ENCODE results near the gene TCL1A.

TCL1A gene

GRCh38 chr14:95663226-95663797 lies 50.6 kb downstream of the TCL1A start:
- Histone ChIP-seq H3K27ac (replicated peaks) (no peak overlapping the region), H3K4me3 (replicated peaks; ENCODE audit: insufficient read depth, low read length) (no peak overlapping the region), H3K27me3 (ENCODE audit: insufficient read depth, poor library complexity, severe bottlenecking) (peaks cover 3% of the 10 kb centered on the region)
- TF ChIP-seq, protein P1, sequence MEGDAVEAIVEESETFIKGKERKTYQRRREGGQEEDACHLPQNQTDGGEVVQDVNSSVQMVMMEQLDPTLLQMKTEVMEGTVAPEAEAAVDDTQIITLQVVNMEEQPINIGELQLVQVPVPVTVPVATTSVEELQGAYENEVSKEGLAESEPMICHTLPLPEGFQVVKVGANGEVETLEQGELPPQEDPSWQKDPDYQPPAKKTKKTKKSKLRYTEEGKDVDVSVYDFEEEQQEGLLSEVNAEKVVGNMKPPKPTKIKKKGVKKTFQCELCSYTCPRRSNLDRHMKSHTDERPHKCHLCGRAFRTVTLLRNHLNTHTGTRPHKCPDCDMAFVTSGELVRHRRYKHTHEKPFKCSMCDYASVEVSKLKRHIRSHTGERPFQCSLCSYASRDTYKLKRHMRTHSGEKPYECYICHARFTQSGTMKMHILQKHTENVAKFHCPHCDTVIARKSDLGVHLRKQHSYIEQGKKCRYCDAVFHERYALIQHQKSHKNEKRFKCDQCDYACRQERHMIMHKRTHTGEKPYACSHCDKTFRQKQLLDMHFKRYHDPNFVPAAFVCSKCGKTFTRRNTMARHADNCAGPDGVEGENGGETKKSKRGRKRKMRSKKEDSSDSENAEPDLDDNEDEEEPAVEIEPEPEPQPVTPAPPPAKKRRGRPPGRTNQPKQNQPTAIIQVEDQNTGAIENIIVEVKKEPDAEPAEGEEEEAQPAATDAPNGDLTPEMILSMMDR (IDR thresholded peaks at IDR 0.05; ENCODE audit: insufficient read depth, low read length), result no peak
- TF ChIP-seq POLR2AphosphoS5 (IDR thresholded peaks at IDR 0.05; ENCODE audit: low read depth) (no peak), GABPA (IDR thresholded peaks at IDR 0.05; ENCODE audit: low read depth) (no peak), SPI1 (IDR thresholded peaks at IDR 0.05; ENCODE audit: borderline replicate concordance, low read depth) (no peak)
- no peak for DNase-seq (ENCODE audit: low read depth in 1 of 2, low spot score in 1 of 2)

GRCh38 chr14:95662376-95663186 lies 51.3 kb downstream of the TCL1A start:
- no peak overlapping the region for H3K4me3 ChIP-seq (replicated peaks; ENCODE audit: insufficient read depth, low read length)
- peaks cover 3% of the 10 kb centered on the region for H3K27me3 ChIP-seq (ENCODE audit: insufficient read depth, poor library complexity, severe bottlenecking)
- no peak for TF ChIP-seq GABPA (IDR thresholded peaks at IDR 0.05; ENCODE audit: low read depth)
- TF ChIP-seq SPI1 (IDR thresholded peaks at IDR 0.05; ENCODE audit: borderline replicate concordance, low read depth), result no peak
- TF ChIP-seq, protein P1 (IDR thresholded peaks at IDR 0.05; ENCODE audit: insufficient read depth, low read length), result no peak
- no peak for TF ChIP-seq POLR2AphosphoS5 (IDR thresholded peaks at IDR 0.05; ENCODE audit: low read depth)
- no peak for TF ChIP-seq REST (IDR thresholded peaks at IDR 0.05; ENCODE audit: insufficient replicate concordance, low read depth)
- no peak for DNase-seq (ENCODE audit: low read depth in 1 of 2, low spot score in 1 of 2)
- no peak overlapping the region for H3K27ac ChIP-seq (replicated peaks)

DNA sequence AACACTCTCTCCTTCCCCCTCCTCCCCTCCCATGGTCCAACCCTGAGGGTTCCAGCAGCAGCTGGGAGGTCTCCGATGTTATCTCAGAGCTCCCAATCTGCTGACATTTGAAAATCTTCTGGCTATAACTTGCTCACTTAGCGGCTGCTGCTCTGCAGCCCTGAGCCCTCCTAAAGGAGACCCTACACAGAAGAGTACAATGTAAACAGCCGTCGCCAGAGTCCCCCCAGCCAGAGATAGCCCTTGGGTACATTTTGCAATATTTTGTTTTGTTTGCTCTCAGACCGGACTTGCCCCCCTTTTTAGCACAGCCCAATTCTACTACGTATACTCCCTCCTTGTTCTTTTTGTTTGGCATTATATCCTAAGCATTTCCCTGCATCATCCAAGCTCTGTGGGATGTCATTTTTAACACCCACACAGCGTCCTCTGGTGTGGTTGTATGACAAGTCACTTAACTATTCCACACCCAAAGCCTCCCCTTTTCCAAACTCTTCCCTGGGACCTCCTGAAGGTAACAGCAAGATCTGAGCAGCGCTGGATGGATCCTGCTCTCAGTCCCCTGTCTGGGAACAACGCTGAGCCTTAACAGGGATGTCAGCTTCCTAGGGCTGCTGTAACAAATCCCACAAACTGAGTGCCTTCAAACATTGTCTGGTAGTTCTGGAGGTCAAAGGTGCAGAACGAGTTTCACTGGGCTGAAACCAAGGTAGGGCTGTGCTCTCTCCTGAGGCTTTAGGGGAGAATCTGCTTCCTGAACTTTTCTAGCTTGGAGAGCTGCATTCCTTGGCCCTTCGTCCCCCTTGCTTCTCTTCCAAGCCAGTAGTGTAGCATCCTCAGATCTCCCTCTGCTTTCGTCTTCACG lies 53.0 kb downstream of the TCL1A start:
- Histone ChIP-seq H3K4me3 (replicated peaks; ENCODE audit: insufficient read depth, low read length) (no peak overlapping the region), H3K27me3 (ENCODE audit: insufficient read depth, poor library complexity, severe bottlenecking) (peaks cover 3% of the 10 kb centered on the region), H3K27ac (replicated peaks) (no peak overlapping the region)
- no peak for DNase-seq (ENCODE audit: low read depth in 1 of 2, low spot score in 1 of 2)
- TF ChIP-seq POLR2AphosphoS5 (IDR thresholded peaks at IDR 0.05; ENCODE audit: low read depth) (no peak), GABPA (IDR thresholded peaks at IDR 0.05; ENCODE audit: low read depth) (no peak), SPI1 (IDR thresholded peaks at IDR 0.05; ENCODE audit: borderline replicate concordance, low read depth) (no peak), REST (IDR thresholded peaks at IDR 0.05; ENCODE audit: insufficient replicate concordance, low read depth) (no peak)
- TF ChIP-seq, protein P1 (IDR thresholded peaks at IDR 0.05; ENCODE audit: insufficient read depth, low read length), result no peak
